K562 (cell line): Measurements from ENCODE around the gene C6orf15. TPM values are rescaled to one million over a fixed set of nuclear protein-coding genes. Genes with fewer than 3 reads are reported as not detected.
A peak's percentile ranks its signal among the peaks of the same experiment; 100 is the strongest.

Experiments used
- ATAC-seq: fragments of 200-7000 bp; cut with Tn5 transposase; 3 replicates; pipeline ENCODE4 v1.9.1; 2020; ENCODE audit warnings: moderate library complexity
- BruUV-seq: library from RNA; stranded (reverse); fragments of 400-500 nt; replicated peaks from 2 replicates; lab custom pipeline; 2021; lab: Mats Ljungman, UMichigan
- CTCF ChIA-PET: fragments of 300-600 bp; formaldehyde crosslinking; extraction: SDS; loops from one replicate; lab custom pipeline; 2021; ENCODE audit warnings: low intra/inter-chr PET ratio; lab: Yijun Ruan, JAX
- POLR2A ChIA-PET: fragments of 300-600, 350-650 bp; sonication (Branson Sonifier 250); formaldehyde crosslinking; extraction: SDS; loops from one replicate; lab custom pipeline; 2021; ENCODE audit warnings: antibody characterized with exemption, inconsistent platforms; lab: Yijun Ruan, JAX
- DNase-seq, 4 experiments: peaks; one replicate each; pipeline versions ENCODE4 v3.0.0 to v3.0.0-alpha.2; 2011 to 2018; ENCODE audit warnings: low spot score in 3 of 4, mixed read lengths in 3 of 4; ENCODE audit errors: extremely low read depth in 1 of 4
- FAIRE-seq: peaks from 2 replicates; lab custom pipeline; 2011; peaks lifted over from hg19 to GRCh38; lab: Jason Lieb, UNC
- H2AFZ ChIP-seq: 2 replicates; pipeline ENCODE4 v1.6.0; 2011; ENCODE audit warnings: low read depth, low read length, control low read depth, inconsistent platforms
- H3K27ac ChIP-seq: fragments of 200-600 bp; 3 replicates; pipeline ENCODE4 v1.8.0; 2011; ENCODE audit warnings: low read depth, mild to moderate bottlenecking, control low read depth, inconsistent platforms, low read length, moderate library complexity, mixed read lengths; ENCODE audit errors: extremely low read depth
- H3K27me3 ChIP-seq, 2 experiments: fragments of 300-600 bp in 1 of 2; 2 replicates in 1 of 2; 3 replicates in 1 of 2; pipeline versions ENCODE4 v1.6.0 to v1.8.0; 2011; ENCODE audit warnings: inconsistent platforms in 2 of 2, low read length in 2 of 2, mild to moderate bottlenecking in 1 of 2, mixed read lengths in 1 of 2, moderate library complexity in 1 of 2; ENCODE audit not compliant: control insufficient read depth in 2 of 2, insufficient read depth in 2 of 2
- H3K36me3 ChIP-seq: fragments of 300-600 bp; 3 replicates; pipeline ENCODE4 v1.8.0; 2011; ENCODE audit warnings: mild to moderate bottlenecking, low read length, inconsistent platforms; ENCODE audit not compliant: control insufficient read depth, insufficient read depth
- H3K4me1 ChIP-seq, 2 experiments: fragments of 200-600 bp in 1 of 2; replicated peaks in 1 of 2; 2 replicates in 1 of 2; 3 replicates in 1 of 2; pipeline versions ENCODE4 v1.5.1 to v1.8.0; 2011; ENCODE audit warnings: inconsistent platforms in 2 of 2, low read length in 2 of 2, mild to moderate bottlenecking in 1 of 2, mixed read lengths in 1 of 2, moderate library complexity in 1 of 2; ENCODE audit not compliant: control insufficient read depth in 2 of 2, insufficient read depth in 2 of 2
- H3K4me2 ChIP-seq: 2 replicates; pipeline ENCODE4 v1.6.1; 2011; ENCODE audit warnings: low read length, control low read depth, inconsistent platforms, mixed read lengths; ENCODE audit not compliant: insufficient read depth
- H3K4me3 ChIP-seq: fragments of 200-600 bp; sonication (generic), shearing (Covaris generic); 2 replicates; pipeline ENCODE4 v1.5.1; 2016; ENCODE audit warnings: control low read depth, inconsistent platforms
- H3K79me2 ChIP-seq: fragments of 200-600 bp; 3 replicates; pipeline ENCODE4 v1.8.0; 2011; ENCODE audit warnings: low read length, inconsistent platforms; ENCODE audit not compliant: control insufficient read depth, insufficient read depth
- H3K9ac ChIP-seq, 2 experiments: 2 replicates each; pipeline versions ENCODE4 v1.6.0 to v1.6.1; 2011; ENCODE audit warnings: low read depth in 2 of 2, low read length in 2 of 2, control low read depth in 1 of 2, inconsistent platforms in 1 of 2, mild to moderate bottlenecking in 1 of 2, mixed read lengths in 1 of 2; ENCODE audit not compliant: insufficient read depth in 1 of 2
- H3K9me1 ChIP-seq: one replicate; pipeline ENCODE4 v1.6.0; 2011; ENCODE audit warnings: inconsistent platforms, mild to moderate bottlenecking, low read length, moderate library complexity; ENCODE audit not compliant: control insufficient read depth, insufficient read depth
- H3K9me3 ChIP-seq: replicated peaks from 2 replicates; pipeline ENCODE4 v1.5.1; 2011; ENCODE audit warnings: low read depth, low read length, inconsistent platforms; ENCODE audit not compliant: control insufficient read depth, insufficient read depth
- H4K20me1 ChIP-seq: replicated peaks from 2 replicates; pipeline ENCODE4 v1.6.1; 2011; ENCODE audit warnings: low read length, inconsistent platforms, mixed read lengths; ENCODE audit not compliant: control insufficient read depth, insufficient read depth
- ARID2 ChIP-seq: fragments of 450-650 bp; IDR thresholded peaks from 2 replicates; pipeline ENCODE4 v1.6.1; 2017; ENCODE audit warnings: antibody characterized with exemption, mild to moderate bottlenecking
- BACH1 ChIP-seq: fragments of 200-800 bp; sonication (Bioruptor generic); IDR thresholded peaks from 2 replicates; pipeline ENCODE4 v1.6.1; 2016; ENCODE audit warnings: missing genetic modification characterization, missing compliant biosample characterization
- CCAR2 ChIP-seq: fragments of 200-400 bp; formaldehyde crosslinking; IDR thresholded peaks from 2 replicates; pipeline ENCODE4 v1.6.1; 2017; ENCODE audit warnings: mild to moderate bottlenecking, low read depth, low read length
- ESRRA ChIP-seq: fragments of 450-650 bp; IDR thresholded peaks from 2 replicates; pipeline ENCODE4 v1.6.1; 2014; ENCODE audit warnings: low read depth, mild to moderate bottlenecking, moderate library complexity, borderline replicate concordance
- ZFP30 ChIP-seq: fragments of 250-450 bp; sonication (Bioruptor Pico); IDR thresholded peaks from 2 replicates; pipeline ENCODE4 v1.8.0; 2022; ENCODE audit warnings: moderate library complexity, mild to moderate bottlenecking, inconsistent platforms, borderline replicate concordance
- ZFP36 ChIP-seq: fragments of 150-350 bp; IDR thresholded peaks from 2 replicates; pipeline ENCODE4 v1.6.1; 2018; ENCODE audit warnings: low read length, low read depth; ENCODE audit not compliant: partially characterized antibody
- ZFPM2 ChIP-seq: fragments of 250-450 bp; sonication (Bioruptor Pico); IDR thresholded peaks from 2 replicates; pipeline ENCODE4 v1.5.1; 2022; ENCODE audit warnings: mild to moderate bottlenecking
- WGBS: fragments of 100-300 bp; shearing (Covaris generic); methylation state at CpG from one replicate; pipeline ENCODE4 v1.1.6; 2016; ENCODE audit warnings: low coverage, mixed read lengths; ENCODE audit not compliant: insufficient coverage; ENCODE audit errors: missing lambda C conversion rate; 5-methylcytosine and 5-hydroxymethylcytosine counted together
- in situ Hi-C: fragments of 300-500 bp; cut with MboI; formaldehyde crosslinking; loops from 4 replicates; pipeline ENCODE4 v1.15.0; 2018; ENCODE audit warnings: inconsistent platforms, mixed read lengths
- intact Hi-C: fragments of 100-400 bp; cut with micrococcal nuclease; formaldehyde crosslinking; loops from 2 replicates; pipeline ENCODE4 v1.14.2; 2022
- polyA plus RNA-seq, 8 experiments: library from polyadenylated mRNA; depleted of rRNA in 4 of 8; stranded (reverse) in 5 of 8; unstranded in 3 of 8; fragments of >200 nt; fragmentation: Nextera tagmentation in 2 of 8; fragmentation: Illumina TruSeq in 1 of 8; extraction: Ambion mirVana in 2 of 8; extraction: Trizol in 1 of 8; gene quantifications; 2 replicates each; pipeline versions ENCODE4 v1.2.1 to v1.2.3, GENCODE V29; 2011 to 2014; ENCODE audit warnings: inconsistent platforms in 1 of 8, missing spikeins in 1 of 8
- total RNA-seq, 7 experiments: library from RNA; depleted of rRNA in 6 of 7; stranded (reverse); fragments of >200 nt in 6 of 7; fragmentation: Illumina TruSeq in 2 of 7; extraction: Trizol in 2 of 7; gene quantifications; 2 replicates each; pipeline versions ENCODE4 v1.2.1 to v1.2.3, GENCODE V29; 2011 to 2021; ENCODE audit warnings: low replicate concordance in 1 of 7

C6orf15 gene
- total and polyA plus RNA-seq, 9 of the 15 experiments (the other 6 are each of a cell fraction or from before 2014, with no cell fraction given), result not detected

DNA sequence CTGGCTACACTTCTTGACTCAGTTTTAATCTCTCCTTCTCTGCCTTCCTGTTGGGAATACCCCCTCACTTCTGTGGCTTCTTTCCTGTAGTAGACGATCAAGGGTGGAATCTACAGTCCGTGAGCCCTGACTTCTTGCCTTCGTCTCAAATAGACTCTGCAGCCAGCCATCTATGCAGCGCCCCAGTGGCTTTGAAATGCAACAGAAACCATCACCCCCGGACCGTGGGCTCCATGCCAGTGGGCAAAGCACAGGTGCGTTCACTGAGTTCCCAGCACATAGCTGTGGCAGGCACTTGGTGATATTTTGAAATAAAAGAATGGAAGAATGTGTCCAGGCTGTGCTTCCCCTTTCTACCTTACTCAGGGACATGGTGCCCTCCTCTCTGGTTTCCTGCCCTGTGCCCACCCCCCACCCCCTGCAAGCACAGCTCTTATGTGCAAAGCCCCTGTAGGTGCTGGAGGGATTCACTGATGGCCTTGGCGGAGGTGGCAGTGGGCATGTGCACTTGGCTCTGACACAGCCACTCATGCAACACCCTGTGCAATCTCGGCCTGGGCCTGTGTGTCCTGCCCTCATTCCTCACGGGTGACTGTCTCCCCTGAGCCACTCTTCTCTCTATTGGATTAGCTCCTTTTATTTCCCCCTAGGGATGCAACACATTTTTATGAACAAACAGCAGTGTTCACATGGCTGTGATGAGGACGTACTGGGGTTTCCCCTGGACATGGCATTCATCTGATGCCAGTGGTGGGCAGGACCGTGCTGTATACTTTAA lies 13.4 kb upstream of the C6orf15 start:
- BruUV-seq, result no TSS peak
- in situ Hi-C loops, result no loop called here
- Histone ChIP-seq H3K4me1 (peaks cover 6 to 17% of the 10 kb centered on the region in 2 experiments; a peak in 4 of 5 replicates), H3K9ac (no peak overlapping the region), H3K9me1 (no peaks in the 10 kb centered on the region), H3K4me3 (no peak overlapping the region), H4K20me1 (peaks cover 14% of the 10 kb centered on the region), H3K9me3 (no peaks in the 10 kb centered on the region), H3K27ac (no peak overlapping the region), H3K4me2 (no peak overlapping the region), H2AFZ (no peak overlapping the region), H3K79me2 (no peaks in the 10 kb centered on the region), H3K36me3 (no peaks in the 10 kb centered on the region), H3K27me3 (peaks cover 36 to 75% of the 10 kb centered on the region in 2 experiments; a peak in 4 of 5 replicates)
- ATAC-seq, result no peak
- TF ChIP-seq ZFP30 (CRISPR knock-in tag) (no peak), BACH1 (no peak), ZFP36 (peak; percentile 45)
- ChIA-PET POLR2A (interaction anchor here (1.0 to 1.1 kb wide), 3 partner anchors 11 to 191 kb away, joined by 3 to 5 read pairs (median 3); partner anchors contain the start of gene PSORS1C1), CTCF (no interaction called here)
- under 1% methylated on average over 12 of the region's 12 CpGs for WGBS
- no peak for FAIRE-seq
- intact Hi-C loops, result no loop called here
- no peak for DNase-seq

- Histone ChIP-seq H3K9me1 (no peaks in the 10 kb centered on the region), H2AFZ (no peak overlapping the region), H3K9ac (no peak overlapping the region), H3K27me3 (peaks cover 39 to 80% of the 10 kb centered on the region in 2 experiments; a peak in 4 of 5 replicates), H3K27ac (no peak overlapping the region)
- no peak for ATAC-seq
- POLR2A ChIA-PET, result interaction anchor here (0.6 to 1.9 kb wide), 4 partner anchors 10 to 607 kb away, joined by 3 to 5 read pairs (median 3); partner anchors contain the start of genes C6orf15 and PSORS1C1
- WGBS, result 1% methylated on average over 6 of the region's 8 CpGs
- no peak for DNase-seq
- no TSS peak for BruUV-seq
- TF ChIP-seq ZFPM2 (no peak), CCAR2 (no peak), ESRRA (no peak), ARID2 (no peak)
- TF ChIP-seq, all 486 proteins: peak for 0
- peaks cover 6 to 22% of the 10 kb centered on the region in 2 experiments; a peak in 4 of 5 replicates for H3K4me1 ChIP-seq
- CTCF ChIA-PET, result no interaction called here
- H3K4me3 ChIP-seq, result no peak overlapping the region
- in situ Hi-C loops (no loop called here), intact Hi-C loops (no loop called here)
- H3K36me3 ChIP-seq, result no peaks in the 10 kb centered on the region
- FAIRE-seq, result no peak
- H3K4me2 ChIP-seq, result no peak overlapping the region
- no peaks in the 10 kb centered on the region for H3K9me3 ChIP-seq
- H4K20me1 ChIP-seq, result peaks cover 14% of the 10 kb centered on the region
- H3K79me2 ChIP-seq, result no peaks in the 10 kb centered on the region
Observed at GRCh38 chr6:31125162-31125561, 12.8 kb upstream of the C6orf15 start.
